Uterus (tissue), 2 donors: Measurements from ENCODE around the gene SLC9A7.

Source experiments
- POLR2A ChIP-seq, 2 donors: fragments of 450-650 bp; IDR thresholded peaks; one replicate each; pipeline ENCODE4 v1.6.1; 2016; ENCODE audit warnings: antibody characterized with exemption in 2 of 2, mild to moderate bottlenecking in 1 of 2, moderate library complexity in 1 of 2
- TF ChIP-seq, protein P1 (sequence below), 4 experiments: fragments of 200-600 bp in 2 of 4; fragments of 450-650 bp in 2 of 4; sonication (generic) in 2 of 4; IDR thresholded peaks; one replicate each; pipeline ENCODE4 v1.5.1; 2016 to 2019; ENCODE audit warnings: antibody characterized with exemption in 4 of 4, mild to moderate bottlenecking in 2 of 4, moderate library complexity in 1 of 4

DNA sequence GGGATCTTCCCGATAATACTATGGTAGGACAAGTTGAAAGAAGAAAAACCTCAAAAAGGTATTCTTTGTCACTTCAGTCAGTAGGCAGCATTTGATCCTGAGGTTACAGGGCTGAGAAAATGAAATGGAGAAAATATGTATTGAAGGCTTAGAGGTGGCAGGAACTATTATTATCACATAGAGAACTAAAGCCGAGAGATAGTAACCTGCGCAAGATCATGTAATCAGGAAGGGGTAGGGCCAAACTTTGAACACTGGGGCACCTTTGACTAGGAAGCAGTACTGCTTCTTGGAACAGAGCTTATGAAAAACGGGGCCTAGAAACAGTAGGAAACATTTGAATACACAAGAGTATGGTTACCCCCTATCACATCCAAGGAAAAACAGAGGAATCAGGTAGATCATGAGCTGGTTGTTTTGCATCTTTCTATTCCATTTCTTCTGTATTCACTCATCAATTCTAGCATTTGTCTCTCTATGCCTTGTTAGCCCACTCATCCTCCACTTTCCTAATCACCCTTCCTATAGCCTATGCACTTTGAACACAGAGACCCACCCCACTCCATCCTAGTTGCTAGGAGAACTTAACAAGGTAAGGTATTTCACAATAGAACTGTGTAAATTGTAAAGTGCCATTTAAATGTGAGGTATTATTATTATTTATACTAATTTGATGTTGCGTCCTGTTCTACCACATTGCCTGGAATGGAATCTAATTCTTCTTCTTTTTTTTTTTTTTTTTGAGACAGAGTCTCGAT lies 34.6 kb upstream of the SLC9A7 start:
- TF ChIP-seq POLR2A (IDR thresholded peaks at IDR 0.05): no peak
- TF ChIP-seq, protein P1, sequence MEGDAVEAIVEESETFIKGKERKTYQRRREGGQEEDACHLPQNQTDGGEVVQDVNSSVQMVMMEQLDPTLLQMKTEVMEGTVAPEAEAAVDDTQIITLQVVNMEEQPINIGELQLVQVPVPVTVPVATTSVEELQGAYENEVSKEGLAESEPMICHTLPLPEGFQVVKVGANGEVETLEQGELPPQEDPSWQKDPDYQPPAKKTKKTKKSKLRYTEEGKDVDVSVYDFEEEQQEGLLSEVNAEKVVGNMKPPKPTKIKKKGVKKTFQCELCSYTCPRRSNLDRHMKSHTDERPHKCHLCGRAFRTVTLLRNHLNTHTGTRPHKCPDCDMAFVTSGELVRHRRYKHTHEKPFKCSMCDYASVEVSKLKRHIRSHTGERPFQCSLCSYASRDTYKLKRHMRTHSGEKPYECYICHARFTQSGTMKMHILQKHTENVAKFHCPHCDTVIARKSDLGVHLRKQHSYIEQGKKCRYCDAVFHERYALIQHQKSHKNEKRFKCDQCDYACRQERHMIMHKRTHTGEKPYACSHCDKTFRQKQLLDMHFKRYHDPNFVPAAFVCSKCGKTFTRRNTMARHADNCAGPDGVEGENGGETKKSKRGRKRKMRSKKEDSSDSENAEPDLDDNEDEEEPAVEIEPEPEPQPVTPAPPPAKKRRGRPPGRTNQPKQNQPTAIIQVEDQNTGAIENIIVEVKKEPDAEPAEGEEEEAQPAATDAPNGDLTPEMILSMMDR (IDR thresholded peaks at IDR 0.05): no peak
